Caco-2 (cell line): ENCODE measurements around the gene ZNFX1. TPM values are rescaled to one million over a fixed set of nuclear protein-coding genes. Genes with fewer than 3 reads are reported as not detected.
"Not testable (repeated sequence)": the region's sequence is repeated elsewhere in the genome, so short reads cannot be mapped to it uniquely, and the experiment has no call there.

Source experiments
- BruUV-seq: library from RNA; stranded (reverse); fragments of 400-500 nt; replicated peaks from 2 replicates; lab custom pipeline; 2021; lab: Mats Ljungman, UMichigan
- CTCF ChIA-PET: fragments of 300-600 bp; sonication (Branson Sonifier 250); formaldehyde crosslinking; loops from one replicate; lab custom pipeline; 2022; ENCODE audit warnings: antibody characterized with exemption; lab: Charles Lee
- POLR2A ChIA-PET: fragments of 300-600 bp; sonication (Branson Sonifier 250); formaldehyde crosslinking; loops from one replicate; lab custom pipeline; 2022; ENCODE audit warnings: antibody characterized with exemption; lab: Charles Lee
- DNase-seq, 2 experiments: peaks; one replicate each; pipeline versions ENCODE4 v3.0.0 to v3.0.0-alpha.2; 2020 to 2022
- H3K27me3 ChIP-seq: replicated peaks from 2 replicates; pipeline ENCODE4 v1.6.0; 2011; ENCODE audit warnings: low read length; ENCODE audit not compliant: control insufficient read depth, insufficient read depth
- H3K36me3 ChIP-seq: 2 replicates; pipeline ENCODE4 v1.5.1; 2011; ENCODE audit warnings: low read length; ENCODE audit not compliant: control insufficient read depth, insufficient read depth
- H3K4me1 ChIP-seq: fragments of 250-450 bp; sonication (Bioruptor Pico); 2 replicates; pipeline ENCODE4 v1.5.1; 2020; ENCODE audit warnings: mild to moderate bottlenecking
- H3K4me3 ChIP-seq: 2 replicates; pipeline ENCODE4 v1.5.1; 2011; ENCODE audit warnings: low read depth, mild to moderate bottlenecking, control low read depth, low read length
- H3K9me3 ChIP-seq: fragments of 250-450 bp; sonication (Bioruptor Pico); 2 replicates; pipeline ENCODE4 v1.5.1; 2020; ENCODE audit warnings: mild to moderate bottlenecking, moderate library complexity
- H3K27ac Mint-ChIP-seq: one replicate; pipeline ENCODE4 v1.8.0; 2022; ENCODE audit warnings: mixed read lengths; ENCODE audit not compliant: unreplicated experiment
- H3K27me3 Mint-ChIP-seq: one replicate; pipeline ENCODE4 v1.8.0; 2022; ENCODE audit warnings: mixed read lengths; ENCODE audit not compliant: insufficient read depth, unreplicated experiment
- H3K36me3 Mint-ChIP-seq: one replicate; pipeline ENCODE4 v1.8.0; 2022; ENCODE audit warnings: mild to moderate bottlenecking, mixed read lengths; ENCODE audit not compliant: insufficient read depth, unreplicated experiment
- H3K4me1 Mint-ChIP-seq: one replicate; pipeline ENCODE4 v1.8.0; 2022; ENCODE audit warnings: low read depth, mixed read lengths; ENCODE audit not compliant: unreplicated experiment
- H3K4me3 Mint-ChIP-seq: one replicate; pipeline ENCODE4 v1.8.0; 2022; ENCODE audit warnings: mild to moderate bottlenecking, moderate library complexity, mixed read lengths; ENCODE audit not compliant: unreplicated experiment
- H3K9me3 Mint-ChIP-seq: one replicate; pipeline ENCODE4 v1.8.0; 2022; ENCODE audit warnings: mixed read lengths; ENCODE audit not compliant: unreplicated experiment
- CTCF ChIP-seq, 2 experiments: fragments of 200-600 bp in 1 of 2; IDR thresholded peaks; 1 replicate in 1 of 2; 2 replicates in 1 of 2; pipeline versions ENCODE4 v1.5.1 to v1.8.0; 2011 to 2022; ENCODE audit warnings: antibody characterized with exemption in 1 of 2, control low read depth in 1 of 2, inconsistent platforms in 1 of 2, low read depth in 1 of 2, low read length in 1 of 2, mild to moderate bottlenecking in 1 of 2, moderate library complexity in 1 of 2; ENCODE audit not compliant: insufficient read depth in 1 of 2, severe bottlenecking in 1 of 2, unreplicated experiment in 1 of 2
- intact Hi-C: fragments of 100-400 bp; cut with micrococcal nuclease; formaldehyde crosslinking; loops from one replicate; pipeline ENCODE4 v1.10.0; 2022; ENCODE audit not compliant: unreplicated experiment
- total RNA-seq: library from RNA; stranded (reverse); gene quantifications from 2 replicates; pipeline ENCODE4 v1.2.3, GENCODE V29; 2022

ZNFX1 gene
- total RNA-seq, 1 experiment from 2014 or later: 34.0 TPM

GRCh38 chr20:49297605-49298530 is 20.0 kb upstream of the ZNFX1 start:
- no peak overlapping the region for H3K4me3 Mint-ChIP-seq
- Histone ChIP-seq H3K27me3 (no peaks in the 10 kb centered on the region), H3K4me1 (no peaks in the 10 kb centered on the region), H3K4me3 (no peak overlapping the region), H3K36me3 (no peaks in the 10 kb centered on the region; the same call in 1 of the 2 replicates), H3K9me3 (no peaks in the 10 kb centered on the region)
- no peaks in the 10 kb centered on the region for H3K4me1 Mint-ChIP-seq
- intact Hi-C loops: no loop called here
- no peaks in the 10 kb centered on the region for H3K27me3 Mint-ChIP-seq
- no peak for DNase-seq
- BruUV-seq: no TSS peak
- no peaks in the 10 kb centered on the region for H3K9me3 Mint-ChIP-seq
- H3K36me3 Mint-ChIP-seq: peaks cover 40% of the 10 kb centered on the region
- TF ChIP-seq CTCF (IDR thresholded peaks at IDR 0.05; ENCODE audit: insufficient read depth in 1 of 2, low read depth in 1 of 2, low read length in 1 of 2, severe bottlenecking in 1 of 2, unreplicated experiment in 1 of 2): no peak
- CTCF ChIA-PET: no interaction called here
- no peak overlapping the region for H3K27ac Mint-ChIP-seq
- POLR2A ChIA-PET: no interaction called here

- H3K27me3 Mint-ChIP-seq, H3K4me1 ChIP-seq, H3K4me3 ChIP-seq, H3K27ac Mint-ChIP-seq, POLR2A ChIA-PET, H3K9me3 ChIP-seq, BruUV-seq, CTCF ChIA-PET, DNase-seq, intact Hi-C loops, H3K27me3 ChIP-seq, H3K4me3 Mint-ChIP-seq: not testable (repeated sequence)
- peaks cover 21% of the 10 kb centered on the region for H3K4me1 Mint-ChIP-seq
- peaks cover 13% of the 10 kb centered on the region for H3K9me3 Mint-ChIP-seq
- H3K36me3 Mint-ChIP-seq: peaks cover 76% of the 10 kb centered on the region
- H3K36me3 ChIP-seq: peaks cover 12% of the 10 kb centered on the region
These were observed 16.3 kb upstream of the ZNFX1 start for GRCh38 chr20:49294002-49294654.

- Mint-ChIP-seq H3K4me3 (no peak overlapping the region), H3K27me3 (no peaks in the 10 kb centered on the region), H3K27ac (no peak overlapping the region), H3K4me1 (peaks cover 31% of the 10 kb centered on the region), H3K36me3 (peaks cover 78% of the 10 kb centered on the region), H3K9me3 (peaks cover 13% of the 10 kb centered on the region)
- Histone ChIP-seq H3K36me3 (peaks cover 16% of the 10 kb centered on the region), H3K27me3 (no peaks in the 10 kb centered on the region), H3K9me3 (no peaks in the 10 kb centered on the region), H3K4me3 (no peak overlapping the region), H3K4me1 (peaks cover 18% of the 10 kb centered on the region)
- POLR2A ChIA-PET: no interaction called here
- intact Hi-C loops: no loop called here
- CTCF ChIA-PET: no interaction called here
- no TSS peak for BruUV-seq
- no peak for TF ChIP-seq CTCF (IDR thresholded peaks at IDR 0.05; ENCODE audit: insufficient read depth in 1 of 2, low read depth in 1 of 2, low read length in 1 of 2, severe bottlenecking in 1 of 2, unreplicated experiment in 1 of 2)
- DNase-seq: no peak
These were observed 15.3 kb upstream of the ZNFX1 start for GRCh38 chr20:49293122-49293521.
